Dendritic cell treated with granulocyte-macrophage colony-stimulating factor and Interleukin-4, amounts not matched to agents 40 ng/mL and 50 ng/mL, for 4 days (primary cell): ENCODE measurements around the gene CAMKK2.

Source experiments
- H3K27ac Mint-ChIP-seq: one replicate; pipeline ENCODE4 v1.8.0; 2022; ENCODE audit warnings: mild to moderate bottlenecking, mixed read lengths
- H3K27me3 Mint-ChIP-seq: one replicate; pipeline ENCODE4 v1.8.0; 2022; ENCODE audit warnings: mild to moderate bottlenecking, mixed read lengths
- H3K36me3 Mint-ChIP-seq: one replicate; pipeline ENCODE4 v1.8.0; 2022; ENCODE audit warnings: low read depth, mixed read lengths
- H3K4me1 Mint-ChIP-seq: one replicate; pipeline ENCODE4 v1.8.0; 2022; ENCODE audit warnings: low read depth, mixed read lengths
- H3K4me3 Mint-ChIP-seq: one replicate; pipeline ENCODE4 v1.8.0; 2022; ENCODE audit warnings: mild to moderate bottlenecking, moderate library complexity, mixed read lengths
- H3K9me3 Mint-ChIP-seq: one replicate; pipeline ENCODE4 v1.8.0; 2022; ENCODE audit warnings: mixed read lengths
- intact Hi-C: fragments of 100-400 bp; cut with micrococcal nuclease; formaldehyde crosslinking; loops from one replicate; pipeline ENCODE4 v1.15.0; 2022

Gene CAMKK2

DNA sequence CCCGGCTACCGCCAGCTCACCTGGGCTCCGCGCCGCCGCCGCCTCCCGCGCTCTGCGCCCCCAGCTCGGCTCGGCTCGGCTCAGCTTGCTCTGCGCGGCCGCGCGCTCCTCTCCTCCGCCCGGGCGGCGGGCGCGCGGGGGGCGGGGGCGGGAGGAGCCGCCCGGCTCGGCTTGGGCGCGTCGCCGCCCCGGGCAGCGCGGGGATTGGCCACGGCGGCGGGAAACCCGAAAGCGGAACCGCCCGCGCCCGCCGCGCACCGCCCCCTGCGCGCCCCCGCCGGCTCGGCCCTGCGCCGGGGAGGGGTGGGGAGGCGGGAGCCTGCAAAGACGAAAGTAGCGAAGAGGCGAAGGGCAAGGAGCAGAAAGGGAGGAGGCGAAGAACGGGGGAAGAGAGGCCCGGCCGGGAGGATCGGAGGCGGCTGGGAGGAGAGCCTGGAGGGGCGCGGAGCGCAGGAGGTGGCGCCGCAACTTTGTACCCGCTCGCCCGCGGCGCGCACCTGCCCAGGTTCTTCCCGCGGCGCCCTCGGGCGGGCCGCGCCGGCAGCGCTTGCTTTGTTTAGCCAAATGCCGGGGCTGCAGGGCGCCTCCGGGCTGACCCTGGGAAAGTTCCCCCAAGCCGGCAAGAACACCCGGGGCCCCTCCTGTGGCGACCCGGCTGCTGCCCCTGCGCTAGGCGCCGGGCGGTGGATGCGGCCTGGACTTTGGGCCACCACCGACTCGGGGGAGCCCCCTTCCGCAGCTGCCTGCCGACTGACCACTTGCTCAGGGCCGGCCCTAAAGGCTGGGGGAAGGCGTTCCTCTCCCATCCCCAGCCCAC, at the start of gene CAMKK2:
Gene CAMKK2, minus strand, starts transcription at position 92 of the 817 bp plus-strand sequence. CDS start 22,183 bp downstream, outside the sequence.
- H3K36me3 Mint-ChIP-seq: peaks cover 11% of the 10 kb centered on the region
- no peaks in the 10 kb centered on the region for H3K27me3 Mint-ChIP-seq
- H3K4me1 Mint-ChIP-seq: peaks cover 48% of the 10 kb centered on the region
- H3K9me3 Mint-ChIP-seq: no peaks in the 10 kb centered on the region
- intact Hi-C loops: loop anchor here (1.0 kb wide), 1 partner anchor 19 kb away; no protein-coding TSS in a partner anchor
- H3K27ac Mint-ChIP-seq: peak within 1 kb of the TSS; percentile 83
- H3K4me3 Mint-ChIP-seq: peak within 1 kb of the TSS; percentile 89

DNA sequence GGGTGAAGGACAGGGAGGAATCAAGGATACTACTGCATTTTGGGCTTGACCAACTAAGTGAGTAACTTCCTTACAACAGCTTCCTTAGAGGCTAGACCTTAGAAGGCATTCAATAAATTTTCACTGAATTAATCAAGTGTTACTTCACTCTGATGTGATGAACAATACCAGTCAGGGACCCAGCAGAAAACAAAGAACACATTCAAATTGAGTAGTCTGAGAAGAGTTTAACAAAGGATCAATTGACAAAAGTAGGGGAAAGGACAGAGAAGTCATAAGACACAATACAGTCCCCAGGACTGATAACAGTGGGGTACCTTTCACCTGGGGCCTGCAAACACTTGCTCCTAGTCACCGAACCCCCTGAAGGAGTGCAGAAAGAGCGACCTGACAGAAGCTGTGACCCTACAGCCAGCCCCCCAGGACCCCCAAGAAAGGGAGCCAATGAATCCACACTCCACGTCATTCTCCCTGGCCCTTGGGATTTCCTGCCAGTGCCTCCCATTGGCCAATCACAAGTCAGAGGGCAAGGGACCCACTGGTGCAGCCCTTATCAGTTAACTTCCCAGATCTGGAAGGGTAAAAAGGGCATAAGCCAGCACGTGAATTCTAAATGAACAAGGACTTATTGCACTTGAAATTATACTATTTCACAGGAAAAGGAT, 48.8 kb upstream of the CAMKK2 start:
- H3K36me3 Mint-ChIP-seq: peaks cover 72% of the 10 kb centered on the region
- H3K4me1 Mint-ChIP-seq: peaks cover 11% of the 10 kb centered on the region

DNA sequence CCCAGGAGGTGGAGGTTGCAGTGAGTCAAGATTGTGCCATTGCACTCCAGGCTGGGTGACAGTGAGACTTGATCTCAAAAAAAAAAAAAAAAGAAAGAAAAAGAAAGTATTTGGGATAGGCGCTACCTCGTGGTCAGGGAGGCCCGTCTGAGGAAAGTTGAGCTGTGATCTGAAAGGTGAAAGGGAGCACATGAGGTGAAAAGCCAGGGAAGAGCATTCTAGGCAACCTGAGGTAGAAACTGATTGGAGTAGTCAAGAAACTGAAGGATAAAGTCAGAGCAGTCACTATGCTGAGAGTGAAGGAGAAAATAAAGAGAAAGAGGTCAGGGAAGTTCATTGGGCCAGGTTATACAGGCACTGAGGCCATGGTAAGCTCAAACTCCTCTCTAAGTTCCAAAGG, 48.0 kb upstream of the CAMKK2 start:
- Mint-ChIP-seq H3K4me3 (no peak overlapping the region), H3K36me3 (peaks cover 80% of the 10 kb centered on the region), H3K9me3 (no peaks in the 10 kb centered on the region), H3K27ac (peak overlapping the region; percentile 13), H3K4me1 (peaks cover 9% of the 10 kb centered on the region), H3K27me3 (no peaks in the 10 kb centered on the region)
- intact Hi-C loops: no loop called here

More for the DNA sequence above, 48.8 kb upstream of the CAMKK2 start:
- intact Hi-C loops: no loop called here
- H3K27me3 Mint-ChIP-seq: no peaks in the 10 kb centered on the region
- H3K27ac Mint-ChIP-seq: no peak overlapping the region
- H3K4me3 Mint-ChIP-seq: no peak overlapping the region
- no peaks in the 10 kb centered on the region for H3K9me3 Mint-ChIP-seq

DNA sequence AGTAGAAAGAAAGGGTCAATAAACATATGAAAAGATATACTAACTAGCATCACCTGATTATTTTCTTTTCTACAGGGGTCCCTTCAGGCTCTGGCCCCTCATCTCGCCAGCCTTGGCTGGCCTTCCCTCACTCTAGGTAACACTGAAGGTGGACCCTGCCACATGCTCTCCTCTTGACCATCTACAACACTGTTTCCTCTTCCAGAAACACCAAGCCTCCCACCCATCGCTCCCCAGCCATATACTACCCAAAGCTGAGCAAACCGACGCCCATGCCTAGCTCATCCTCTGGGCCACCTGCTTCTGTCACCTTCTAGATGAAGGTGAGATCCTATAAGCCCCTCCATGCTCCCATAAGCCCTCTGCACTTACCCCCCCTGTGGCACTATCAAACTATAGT, 40.9 kb upstream of the CAMKK2 start:
- no peak overlapping the region for H3K4me3 Mint-ChIP-seq

DNA sequence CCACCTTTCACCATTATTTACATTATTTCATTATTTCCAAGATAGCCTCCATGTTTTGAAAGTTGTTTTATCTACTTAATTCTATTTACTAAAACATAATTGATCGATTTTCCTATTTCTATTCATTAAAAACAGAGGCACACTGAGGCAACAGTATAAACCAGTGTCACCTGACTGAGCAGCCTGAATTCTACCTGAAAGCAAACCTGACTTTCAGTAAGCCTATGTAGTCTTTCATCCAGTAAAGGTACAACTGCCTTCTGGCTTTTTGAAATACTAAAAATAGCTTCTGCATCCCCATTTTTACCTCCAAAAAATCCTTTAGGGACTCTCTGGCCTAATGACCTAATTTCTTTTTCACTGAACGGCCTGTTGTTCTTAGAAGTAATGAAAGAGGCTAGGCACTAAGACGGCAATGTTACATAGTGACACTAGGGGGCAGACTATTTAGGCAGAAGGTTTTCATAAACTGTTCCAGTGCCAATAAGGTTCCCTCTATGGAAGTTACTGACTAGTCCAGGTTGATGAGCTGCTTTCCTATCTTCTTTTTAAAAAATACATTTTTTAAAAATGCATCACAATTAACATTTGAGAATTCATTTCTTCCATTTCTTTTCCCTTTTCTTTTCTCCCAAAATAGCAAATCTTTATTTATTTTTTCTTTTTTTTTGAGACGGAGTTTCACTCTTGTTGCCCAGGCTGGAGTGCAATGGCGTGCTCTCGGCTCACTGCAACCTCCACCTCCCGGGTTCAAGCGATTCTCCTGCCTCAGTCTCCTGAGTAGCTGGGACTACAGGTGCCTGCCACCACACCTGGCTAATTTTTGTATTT, 38.2 kb upstream of the CAMKK2 start:
- Mint-ChIP-seq H3K9me3 (no peaks in the 10 kb centered on the region), H3K4me1 (peaks cover 5% of the 10 kb centered on the region), H3K27ac (no peak overlapping the region), H3K27me3 (no peaks in the 10 kb centered on the region), H3K4me3 (no peak overlapping the region), H3K36me3 (peaks cover 75% of the 10 kb centered on the region)
- intact Hi-C loops: loop anchor here (1.0 kb wide), 1 partner anchor 109 kb away; no protein-coding TSS in a partner anchor

More for the DNA sequence above, 40.9 kb upstream of the CAMKK2 start:
- no peaks in the 10 kb centered on the region for H3K27me3 Mint-ChIP-seq
- no peaks in the 10 kb centered on the region for H3K9me3 Mint-ChIP-seq
- intact Hi-C loops: no loop called here
- peak overlapping the region; percentile 49 for H3K27ac Mint-ChIP-seq
- H3K4me1 Mint-ChIP-seq: peaks cover 5% of the 10 kb centered on the region
- H3K36me3 Mint-ChIP-seq: peaks cover 75% of the 10 kb centered on the region

DNA sequence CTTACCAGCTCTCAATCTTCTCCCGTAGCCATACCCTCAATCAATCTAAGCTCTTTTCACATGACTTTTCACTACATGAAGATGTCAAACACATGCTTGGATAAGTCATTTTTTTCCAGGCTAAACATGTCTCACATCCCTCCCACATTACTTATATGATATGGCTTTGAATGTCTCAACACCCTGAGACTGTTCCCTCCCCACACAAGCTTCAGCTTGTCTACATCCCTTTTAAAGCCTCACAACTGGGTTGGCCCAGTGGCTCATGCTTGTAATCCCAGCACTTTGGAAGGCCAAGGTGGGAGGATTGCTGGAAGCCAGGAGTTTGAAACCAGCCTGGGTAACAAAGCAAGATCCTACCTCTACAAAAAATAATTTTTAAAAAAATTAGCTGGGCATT, 37.2 kb upstream of the CAMKK2 start:
- H3K27me3 Mint-ChIP-seq: no peaks in the 10 kb centered on the region
- intact Hi-C loops: loop anchor here (1.0 kb wide), 1 partner anchor 110 kb away; no protein-coding TSS in a partner anchor
- peaks cover 76% of the 10 kb centered on the region for H3K36me3 Mint-ChIP-seq
- peaks cover 5% of the 10 kb centered on the region for H3K4me1 Mint-ChIP-seq
- no peak overlapping the region for H3K4me3 Mint-ChIP-seq
- no peak overlapping the region for H3K27ac Mint-ChIP-seq
- no peaks in the 10 kb centered on the region for H3K9me3 Mint-ChIP-seq

DNA sequence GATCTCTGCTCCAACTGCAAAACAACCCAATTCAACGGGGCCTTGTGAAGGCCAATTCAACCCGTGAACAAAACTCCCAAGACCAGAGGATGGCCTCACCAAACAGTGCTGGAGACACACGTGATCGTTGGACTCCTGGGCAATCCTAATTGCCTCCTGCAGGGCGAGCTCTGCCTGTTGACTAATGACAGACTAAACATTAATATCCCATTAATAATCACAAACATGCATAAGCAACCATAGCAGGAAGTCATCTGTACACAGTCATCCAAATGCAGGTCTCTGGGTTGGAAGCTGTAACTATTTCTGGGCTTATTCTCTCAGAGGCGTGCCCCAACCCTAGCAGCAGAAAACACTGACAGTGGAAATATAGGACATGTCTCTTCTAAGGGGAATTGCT, 34.7 kb upstream of the CAMKK2 start:
- intact Hi-C loops: no loop called here
- Mint-ChIP-seq H3K36me3 (peaks cover 86% of the 10 kb centered on the region), H3K27me3 (no peaks in the 10 kb centered on the region), H3K9me3 (no peaks in the 10 kb centered on the region), H3K27ac (no peak overlapping the region), H3K4me1 (peaks cover 8% of the 10 kb centered on the region), H3K4me3 (no peak overlapping the region)

DNA sequence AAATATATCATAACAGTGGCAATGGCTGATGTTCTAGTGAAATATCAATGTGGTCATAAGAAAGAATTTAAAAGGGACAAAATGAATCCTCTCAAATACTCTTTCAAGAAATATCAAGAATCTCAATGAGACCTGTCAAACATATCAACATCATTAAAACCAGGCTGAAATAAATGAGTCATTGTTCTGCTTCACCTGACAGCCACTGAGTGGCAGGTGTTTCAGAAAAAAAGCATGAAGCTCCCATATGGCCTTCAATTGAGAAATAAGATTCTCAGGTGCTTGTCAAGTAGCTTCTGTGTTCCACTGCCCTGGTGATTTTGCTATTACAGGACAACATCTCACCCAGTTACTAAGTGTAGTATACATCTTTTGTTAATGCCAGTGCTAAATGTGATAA, 34.2 kb upstream of the CAMKK2 start:
- H3K27ac Mint-ChIP-seq: no peak overlapping the region

DNA sequence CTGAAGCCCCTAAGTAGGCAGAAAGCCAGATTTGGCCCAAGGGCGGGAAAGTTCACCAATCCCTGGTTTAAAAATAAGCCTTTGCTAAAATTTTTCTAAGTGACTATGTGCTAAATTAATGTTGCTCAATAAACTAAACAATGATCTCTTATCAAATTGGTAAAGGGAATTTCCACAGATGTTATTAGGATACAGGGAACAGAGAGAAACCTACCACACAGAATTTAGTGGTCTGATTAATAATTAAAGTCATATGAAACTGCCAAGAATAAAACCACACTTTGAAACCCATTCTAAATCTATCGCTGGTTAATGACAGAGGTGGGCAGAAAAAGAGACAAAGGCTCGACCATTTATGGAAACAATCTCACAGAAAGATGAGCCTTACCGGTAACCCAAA, 33.7 kb upstream of the CAMKK2 start:
- H3K27ac Mint-ChIP-seq: no peak overlapping the region
- H3K4me1 Mint-ChIP-seq: peaks cover 16% of the 10 kb centered on the region
- intact Hi-C loops: no loop called here
- peaks cover 90% of the 10 kb centered on the region for H3K36me3 Mint-ChIP-seq
- no peaks in the 10 kb centered on the region for H3K9me3 Mint-ChIP-seq
- H3K4me3 Mint-ChIP-seq: no peak overlapping the region
- H3K27me3 Mint-ChIP-seq: no peaks in the 10 kb centered on the region

More for the DNA sequence above, 34.2 kb upstream of the CAMKK2 start:
- H3K9me3 Mint-ChIP-seq: no peaks in the 10 kb centered on the region
- intact Hi-C loops: no loop called here
- peaks cover 91% of the 10 kb centered on the region for H3K36me3 Mint-ChIP-seq
- H3K4me3 Mint-ChIP-seq: no peak overlapping the region
- peaks cover 13% of the 10 kb centered on the region for H3K4me1 Mint-ChIP-seq
- H3K27me3 Mint-ChIP-seq: no peaks in the 10 kb centered on the region

DNA sequence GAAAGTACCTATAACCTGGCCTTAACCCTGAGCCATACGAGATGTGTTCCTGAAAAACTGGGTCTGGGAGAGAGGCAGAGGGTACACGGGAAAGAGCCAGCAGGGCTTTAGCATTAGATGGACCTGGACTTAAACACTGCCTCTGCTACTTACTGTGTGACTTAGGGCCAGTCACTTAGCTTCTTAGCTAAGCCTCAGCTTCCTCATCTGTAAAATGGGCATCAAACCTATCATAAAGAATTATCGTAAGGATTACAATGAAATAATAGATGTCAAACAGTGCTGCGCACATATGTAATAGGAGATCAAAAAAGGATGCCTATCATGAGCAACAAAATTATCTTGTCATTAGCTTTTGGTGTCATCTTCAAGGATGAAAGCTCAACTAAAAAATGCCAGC, 32.1 kb upstream of the CAMKK2 start:
- Mint-ChIP-seq H3K36me3 (peaks cover 94% of the 10 kb centered on the region), H3K27me3 (no peaks in the 10 kb centered on the region), H3K27ac (no peak overlapping the region), H3K4me3 (no peak overlapping the region), H3K4me1 (peaks cover 16% of the 10 kb centered on the region), H3K9me3 (no peaks in the 10 kb centered on the region)
- intact Hi-C loops: no loop called here

DNA sequence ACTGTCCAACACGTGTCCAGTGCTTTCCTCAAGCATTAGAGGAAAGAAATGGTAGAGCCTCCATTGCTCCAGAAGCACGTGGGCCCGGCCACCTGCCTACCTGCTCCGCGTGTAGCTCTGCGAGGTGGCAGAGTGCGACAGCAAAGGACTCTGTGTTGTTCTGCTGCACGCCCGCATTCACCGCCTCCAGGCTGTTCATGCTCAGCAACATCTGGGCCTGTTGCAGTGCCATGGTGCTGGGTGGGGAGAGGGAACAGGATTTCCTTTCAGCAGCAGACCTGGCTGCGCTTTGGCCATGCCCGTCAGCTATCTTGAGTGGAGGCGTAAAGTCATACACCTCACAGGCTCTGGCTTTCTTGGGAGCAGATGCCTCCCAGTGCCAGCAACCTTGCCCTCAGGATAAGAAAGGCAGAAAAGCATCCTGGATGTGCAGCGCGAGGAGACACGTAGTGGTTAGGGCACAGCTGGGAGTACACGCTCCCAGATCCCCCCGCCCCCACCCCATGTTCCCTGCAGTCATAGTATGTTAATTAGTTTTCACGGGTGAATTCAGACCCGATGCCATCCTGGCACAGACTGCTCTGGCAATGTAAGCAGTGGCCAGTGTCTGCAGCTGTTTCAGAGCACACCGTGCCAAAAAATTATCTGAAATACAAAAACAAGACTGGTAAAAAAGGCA, 30.6 kb upstream of the CAMKK2 start:
- Mint-ChIP-seq H3K27me3 (no peaks in the 10 kb centered on the region), H3K4me1 (peaks cover 16% of the 10 kb centered on the region), H3K27ac (no peak overlapping the region), H3K4me3 (no peak overlapping the region), H3K36me3 (peaks cover 97% of the 10 kb centered on the region), H3K9me3 (no peaks in the 10 kb centered on the region)
- intact Hi-C loops: no loop called here

DNA sequence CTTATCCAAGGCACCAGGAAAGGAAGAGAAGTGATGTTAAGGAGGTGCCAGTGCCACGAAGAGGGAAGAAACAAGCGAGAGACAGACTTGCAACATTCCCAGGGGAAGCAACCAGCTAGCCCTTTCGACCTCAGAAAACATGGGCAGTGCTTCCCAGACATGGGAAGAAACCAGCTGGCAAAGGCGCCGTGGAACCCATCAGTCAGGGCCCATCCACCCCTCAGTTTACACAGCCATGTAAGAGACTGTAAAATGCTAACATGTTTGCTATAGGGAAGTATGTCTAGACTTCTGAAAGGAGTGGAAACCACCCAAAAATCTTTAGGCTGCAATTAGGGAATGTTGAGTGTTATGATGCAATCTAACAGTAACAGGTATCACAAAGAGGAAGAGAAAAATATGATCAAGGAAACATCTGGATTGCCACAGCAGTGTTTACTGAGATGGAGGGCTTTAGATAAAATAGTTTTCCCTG, 29.4 kb upstream of the CAMKK2 start:
- Mint-ChIP-seq H3K36me3 (peaks cover 95% of the 10 kb centered on the region), H3K9me3 (no peaks in the 10 kb centered on the region), H3K4me1 (peaks cover 16% of the 10 kb centered on the region), H3K27ac (no peak overlapping the region), H3K4me3 (no peak overlapping the region), H3K27me3 (no peaks in the 10 kb centered on the region)
- intact Hi-C loops: no loop called here

DNA sequence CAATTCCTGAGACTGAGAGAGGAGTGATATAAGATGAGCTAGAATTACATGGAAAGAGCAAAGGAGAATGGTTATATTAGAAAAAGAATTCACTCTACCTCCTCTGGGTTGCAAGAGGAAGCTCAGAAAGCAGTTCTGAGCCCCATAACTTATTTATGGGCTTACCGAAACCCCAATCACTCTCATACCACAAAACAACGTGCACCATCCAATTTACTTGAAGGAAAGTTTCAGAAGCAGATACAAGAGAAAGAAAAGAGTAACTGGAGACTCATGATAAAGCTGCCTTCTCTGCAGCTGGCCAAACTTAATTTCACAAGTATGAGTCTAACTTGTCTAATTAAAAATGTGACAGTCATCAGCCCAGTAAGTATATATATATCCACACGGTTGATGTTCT, 27.4 kb upstream of the CAMKK2 start:
- no peaks in the 10 kb centered on the region for H3K27me3 Mint-ChIP-seq

More for the DNA sequence above, 27.4 kb upstream of the CAMKK2 start:
- no peaks in the 10 kb centered on the region for H3K9me3 Mint-ChIP-seq
- intact Hi-C loops: no loop called here
- no peak overlapping the region for H3K4me3 Mint-ChIP-seq
- H3K27ac Mint-ChIP-seq: no peak overlapping the region
- H3K4me1 Mint-ChIP-seq: peaks cover 16% of the 10 kb centered on the region
- H3K36me3 Mint-ChIP-seq: peaks cover 91% of the 10 kb centered on the region
